ENCODE measurements around the gene GDPD5. TPM values are rescaled to one million over a fixed set of nuclear protein-coding genes. Genes with fewer than 3 reads are reported as not detected.

The GDPD5 gene
- total and polyA plus RNA-seq, 9 donors, result 3.8 to 15.8 (median 8.1) TPM

GRCh38 chr11:75450236-75450635 lies 75.5 kb downstream of the GDPD5 start:
- H3K36me3 ChIP-seq, result no peaks in the 10 kb centered on the region
- peaks cover 8% of the 10 kb centered on the region for H3K4me1 ChIP-seq (ENCODE audit: insufficient read depth)
- no peaks in the 10 kb centered on the region for H3K9me3 ChIP-seq
- intact Hi-C loops (cut with DNase I), result no loop called here
- TF ChIP-seq POLR2A (IDR thresholded peaks at IDR 0.05), result no peak
- TF ChIP-seq CTCF (IDR thresholded peaks at IDR 0.05), result no peak
- TF ChIP-seq EP300 (IDR thresholded peaks at IDR 0.05), result no peak
- no peak for DNase-seq
- no peak overlapping the region for H3K27ac ChIP-seq
- no peak overlapping the region for H3K4me3 ChIP-seq
- WGBS, 3 donors, result 88 to 91% (median 89%) methylated on average over 7 of the region's 7 CpGs
- no peaks in the 10 kb centered on the region for H3K27me3 ChIP-seq

- H3K4me1 ChIP-seq (ENCODE audit: insufficient read depth), result peaks cover 5% of the 10 kb centered on the region
- DNase-seq, result no peak
- intact Hi-C loops (cut with DNase I), result loop anchor here in 2 of 4 donors (2.0 kb wide), 2 partner anchors 77 to 81 kb away; no protein-coding TSS in a partner anchor
- 82 to 90% (median 84%) methylated on average over 11 of the region's 11 CpGs for WGBS, 3 donors
- TF ChIP-seq CTCF (IDR thresholded peaks at IDR 0.05), result no peak
- TF ChIP-seq POLR2A (IDR thresholded peaks at IDR 0.05), result no peak
- TF ChIP-seq EP300 (IDR thresholded peaks at IDR 0.05), result no peak
- no peaks in the 10 kb centered on the region for H3K27me3 ChIP-seq
- no peaks in the 10 kb centered on the region for H3K36me3 ChIP-seq
- no peaks in the 10 kb centered on the region for H3K9me3 ChIP-seq
- H3K27ac ChIP-seq, result no peak overlapping the region
- H3K4me3 ChIP-seq, result no peak overlapping the region
Observed at GRCh38 chr11:75449776-75450175, 76.0 kb downstream of the GDPD5 start.

GRCh38 chr11:75449271-75449670 lies 76.5 kb downstream of the GDPD5 start:
- peaks cover 2% of the 10 kb centered on the region for H3K4me1 ChIP-seq (ENCODE audit: insufficient read depth)
- intact Hi-C loops (cut with DNase I), result loop anchor here in 2 of 4 donors (2.0 kb wide), 2 partner anchors 78 to 82 kb away; no protein-coding TSS in a partner anchor
- 72 to 81% (median 75%) methylated on average over 9 to 10 of the region's 10 CpGs for WGBS, 3 donors
- H3K27me3 ChIP-seq, result no peaks in the 10 kb centered on the region
- no peak overlapping the region for H3K4me3 ChIP-seq
- DNase-seq, result no peak
- TF ChIP-seq CTCF (IDR thresholded peaks at IDR 0.05), result no peak
- no peak for TF ChIP-seq POLR2A (IDR thresholded peaks at IDR 0.05)
- no peak for TF ChIP-seq EP300 (IDR thresholded peaks at IDR 0.05)
- no peaks in the 10 kb centered on the region for H3K36me3 ChIP-seq
- H3K9me3 ChIP-seq, result no peaks in the 10 kb centered on the region
- H3K27ac ChIP-seq, result no peak overlapping the region

GRCh38 chr11:75447415-75447814 lies 78.3 kb downstream of the GDPD5 start:
- intact Hi-C loops (cut with DNase I), result loop anchor here in 1 of 4 donors (2.0 kb wide), 1 partner anchor 83 kb away; no protein-coding TSS in a partner anchor

More at GRCh38 chr11:75447415-75447814, 78.3 kb downstream of the GDPD5 start:
- Histone ChIP-seq H3K9me3 (no peaks in the 10 kb centered on the region), H3K36me3 (no peaks in the 10 kb centered on the region), H3K27me3 (no peaks in the 10 kb centered on the region), H3K4me3 (no peak overlapping the region), H3K4me1 (ENCODE audit: insufficient read depth) (no peaks in the 10 kb centered on the region), H3K27ac (no peak overlapping the region)
- DNase-seq, result no peak
- no peak for TF ChIP-seq POLR2A (IDR thresholded peaks at IDR 0.05)
- TF ChIP-seq CTCF (IDR thresholded peaks at IDR 0.05), result no peak
- no peak for TF ChIP-seq EP300 (IDR thresholded peaks at IDR 0.05)
- WGBS, 3 donors, result 78 to 82% (median 79%) methylated on average over 5 of the region's 5 CpGs

All from ovary (tissue), 9 donors.